HG03442 (cell line): ENCODE results near the gene DLG4.
A peak's percentile ranks its signal among the peaks of the same experiment; 100 is the strongest.

ENCODE experiments used
- ATAC-seq: cut with Tn5 transposase; IDR thresholded peaks from one replicate; pipeline ENCODE4 v1.9.1; 2021; ENCODE audit warnings: mild to moderate bottlenecking, moderate library complexity; ENCODE audit not compliant: unreplicated experiment

DLG4 gene

DNA sequence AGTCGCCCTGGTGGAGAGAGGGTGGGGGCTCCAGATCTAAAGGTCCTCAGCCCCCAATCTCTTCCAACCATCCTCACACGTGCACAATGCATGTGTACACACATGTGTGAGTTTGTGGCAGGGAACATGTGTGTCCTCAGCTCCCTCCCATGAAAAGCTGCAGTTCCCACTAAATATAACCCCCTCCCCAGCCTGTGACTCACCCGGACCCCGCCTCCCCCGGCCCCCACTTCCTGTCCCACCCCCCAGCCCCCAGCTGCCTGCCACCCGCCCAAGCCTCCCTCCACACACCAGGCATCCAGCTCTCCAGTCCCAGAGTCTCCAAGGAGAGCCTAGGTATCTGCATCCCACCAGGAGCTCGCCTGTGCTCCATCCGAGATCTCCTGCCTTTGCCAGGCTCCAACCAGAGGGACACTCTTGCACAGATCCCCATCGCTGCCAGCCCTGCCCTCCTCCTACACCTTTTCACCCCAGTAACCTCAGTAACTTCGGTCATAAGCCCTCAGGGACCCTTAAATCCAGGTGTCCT, 3.9 kb downstream of the DLG4 start:
- ATAC-seq, result no peak

DNA sequence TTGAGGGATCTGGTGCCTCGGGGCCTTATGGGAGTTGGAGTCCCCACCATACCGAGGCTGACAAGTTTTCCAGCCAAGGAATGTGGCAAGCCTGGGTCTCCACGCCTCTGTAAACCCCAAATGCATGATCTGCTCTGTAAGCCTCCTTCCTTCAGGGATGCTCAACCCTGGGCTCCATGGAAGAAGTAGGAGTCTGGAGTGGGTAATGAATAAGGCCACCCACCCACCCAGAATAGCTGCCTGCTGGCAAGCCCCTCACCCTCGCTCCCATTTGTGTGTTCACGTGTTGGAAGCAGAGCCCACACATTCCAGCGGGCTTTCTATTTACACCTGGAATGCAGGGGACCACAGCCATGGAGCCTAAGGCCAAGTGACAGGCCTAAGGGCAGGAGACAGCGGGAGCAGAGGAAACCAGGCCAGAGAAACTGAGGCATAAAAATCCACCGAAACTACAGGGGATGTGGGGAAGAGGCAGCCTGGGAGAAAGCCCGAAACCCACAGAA, 4.4 kb downstream of the DLG4 start:
- ATAC-seq, result no peak

DNA sequence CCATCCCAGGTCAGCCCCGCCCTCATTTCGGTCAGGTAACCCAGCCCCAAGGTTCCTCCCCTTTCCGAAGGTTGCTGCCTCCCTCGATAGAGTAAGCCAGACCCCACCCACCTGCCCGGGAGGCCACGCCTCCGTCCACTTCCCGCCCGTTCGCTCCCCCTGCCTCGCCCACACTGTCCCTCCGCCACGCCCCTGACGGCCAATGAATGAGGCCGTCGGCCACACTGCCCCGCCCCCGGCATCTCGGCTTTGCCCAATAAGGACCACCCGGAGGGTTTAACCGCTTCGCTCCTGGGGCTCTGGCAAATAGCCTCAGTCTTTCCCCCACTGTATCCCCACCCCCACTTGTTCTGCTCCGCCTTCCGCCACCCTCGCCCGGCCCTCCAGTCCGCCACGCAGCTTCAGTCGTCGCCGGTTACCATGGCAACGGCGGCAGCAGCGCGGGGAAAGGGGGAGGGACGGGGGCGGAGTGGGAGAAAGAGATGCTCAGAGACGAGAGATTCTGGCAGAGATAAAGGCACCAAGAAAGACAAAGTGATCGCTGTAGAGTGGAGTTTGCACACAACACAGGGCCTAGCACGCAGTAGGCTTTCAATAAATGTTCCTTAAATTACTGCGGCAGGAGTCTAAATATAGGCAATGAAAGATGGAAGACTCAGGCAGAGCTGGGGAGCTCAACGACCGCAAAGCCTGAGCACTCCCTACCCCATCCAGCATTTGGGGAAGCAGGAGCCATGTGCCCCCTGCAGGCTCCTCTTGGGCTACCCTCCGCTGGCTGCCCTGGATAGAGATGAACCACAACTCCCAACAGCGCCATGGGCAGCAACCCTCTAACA, 5.1 kb downstream of the DLG4 start:
- ATAC-seq, result peak; percentile 70

DNA sequence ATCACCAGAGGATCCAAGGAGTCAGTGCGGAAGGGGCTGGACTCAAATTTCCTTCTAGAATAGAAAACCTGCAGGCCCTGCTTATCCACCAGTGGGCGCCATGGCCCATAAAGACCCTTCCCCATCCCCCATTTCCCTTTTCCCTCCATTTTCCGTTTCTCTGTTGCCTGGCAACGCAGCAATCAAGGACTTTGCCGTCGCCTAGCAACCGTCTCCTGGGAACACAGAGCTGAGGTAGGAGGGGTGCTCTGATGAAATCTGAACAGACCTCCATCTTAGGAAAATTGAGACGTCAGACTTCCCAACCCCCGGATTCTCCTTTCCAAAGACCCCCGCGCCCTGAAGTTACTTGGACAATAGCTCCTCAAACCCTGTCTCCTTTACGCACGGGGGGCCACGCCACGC, 5.7 kb downstream of the DLG4 start:
- no peak for ATAC-seq

DNA sequence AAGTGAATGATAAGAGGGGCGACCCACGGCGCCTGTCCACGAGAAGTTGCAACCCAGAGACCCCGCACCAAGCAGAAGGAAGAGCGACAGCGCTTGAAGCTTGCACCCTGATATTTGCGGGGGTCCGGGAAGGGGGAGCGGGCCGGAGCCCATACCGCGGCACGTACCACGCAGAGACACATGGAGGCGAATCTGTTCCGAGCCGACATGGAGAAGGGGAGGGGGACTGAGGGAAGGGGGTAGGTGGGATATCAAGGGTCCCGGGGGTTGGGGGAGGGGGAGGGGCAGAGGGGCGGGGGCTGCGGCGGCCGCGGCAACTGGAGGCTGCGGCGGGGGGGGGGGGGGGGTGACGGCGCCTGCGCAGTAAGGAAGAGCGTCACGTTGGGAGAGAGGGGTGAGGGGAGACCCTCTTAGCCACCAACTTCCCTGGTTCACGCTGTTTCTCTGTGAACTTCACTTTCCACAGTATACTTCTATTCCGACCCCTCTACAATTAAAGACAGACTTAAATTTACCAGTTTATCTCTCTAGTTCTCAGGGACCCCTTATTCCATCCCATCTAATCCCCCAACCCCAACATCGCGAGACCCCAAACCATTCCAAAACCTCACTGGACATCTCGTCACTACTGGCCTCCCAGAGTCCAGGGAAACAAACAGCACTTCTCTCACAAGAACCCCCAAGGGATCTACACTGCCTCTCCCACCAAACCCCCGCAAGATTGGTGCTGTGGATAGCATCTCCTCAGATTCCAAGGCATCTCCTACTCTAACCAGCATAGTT, 8.0 kb downstream of the DLG4 start:
- ATAC-seq, result no peak

DNA sequence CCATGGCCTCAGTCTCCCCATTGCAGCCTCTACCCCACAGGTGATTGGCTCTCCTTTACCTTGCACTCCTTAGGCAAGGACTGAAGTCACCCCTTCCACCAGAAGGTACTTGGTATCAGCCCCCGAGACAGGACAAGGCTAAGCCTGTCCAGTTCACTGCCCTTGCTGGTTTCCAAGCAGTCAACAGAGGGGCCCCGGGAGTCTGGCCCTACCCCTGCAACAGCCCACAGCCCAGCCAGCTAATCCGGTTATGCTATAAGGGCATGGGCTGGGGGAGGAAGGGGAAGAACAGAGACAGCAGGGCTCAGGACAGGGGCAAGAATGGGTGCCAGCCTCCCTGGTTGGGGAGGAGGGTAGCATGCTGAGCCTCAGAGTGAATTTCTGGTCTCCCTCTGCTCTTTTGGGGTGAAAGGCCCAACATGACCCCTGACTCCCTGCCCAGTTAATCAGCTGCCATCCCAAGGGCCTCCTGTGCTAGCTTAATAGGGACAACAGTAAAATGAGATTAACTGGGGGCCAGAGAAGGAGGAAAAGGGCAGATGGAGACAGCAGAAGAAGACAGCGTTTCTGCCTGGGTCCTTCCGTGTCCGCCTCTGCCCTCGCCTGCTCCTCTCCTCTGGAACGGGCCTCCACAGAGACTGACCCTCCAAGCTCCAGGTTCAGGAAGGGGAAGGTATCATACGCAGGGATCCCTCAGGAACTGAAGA, 10.7 kb downstream of the DLG4 start:
- ATAC-seq, result no peak

DNA sequence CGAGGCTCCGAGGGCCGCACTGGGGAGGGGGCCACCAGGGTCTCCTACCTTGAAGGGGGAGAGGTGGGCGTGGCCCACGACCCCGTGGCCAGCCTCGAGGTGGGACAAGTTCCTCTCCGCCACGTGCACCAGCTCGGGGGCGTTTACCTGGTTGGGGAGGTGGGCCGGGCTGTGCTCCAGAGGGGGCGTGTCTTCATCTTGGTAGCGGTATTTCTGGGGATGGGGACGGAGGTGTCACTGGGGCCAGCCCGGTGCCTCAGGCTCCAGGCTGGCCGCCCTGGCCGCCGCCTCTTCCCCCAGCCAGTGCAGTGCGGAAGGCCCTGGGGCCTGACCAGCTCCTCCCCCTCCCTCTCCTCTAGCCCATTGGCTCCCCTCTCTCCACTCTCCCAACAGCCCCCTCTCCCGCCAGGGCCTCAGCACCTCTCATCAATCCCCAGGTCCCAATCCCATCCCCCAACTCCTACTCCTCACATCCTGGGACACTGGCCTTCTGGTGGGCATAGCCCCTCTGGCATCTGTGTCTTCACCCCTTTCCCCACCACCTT, 11.5 kb downstream of the DLG4 start:
- no peak for ATAC-seq

DNA sequence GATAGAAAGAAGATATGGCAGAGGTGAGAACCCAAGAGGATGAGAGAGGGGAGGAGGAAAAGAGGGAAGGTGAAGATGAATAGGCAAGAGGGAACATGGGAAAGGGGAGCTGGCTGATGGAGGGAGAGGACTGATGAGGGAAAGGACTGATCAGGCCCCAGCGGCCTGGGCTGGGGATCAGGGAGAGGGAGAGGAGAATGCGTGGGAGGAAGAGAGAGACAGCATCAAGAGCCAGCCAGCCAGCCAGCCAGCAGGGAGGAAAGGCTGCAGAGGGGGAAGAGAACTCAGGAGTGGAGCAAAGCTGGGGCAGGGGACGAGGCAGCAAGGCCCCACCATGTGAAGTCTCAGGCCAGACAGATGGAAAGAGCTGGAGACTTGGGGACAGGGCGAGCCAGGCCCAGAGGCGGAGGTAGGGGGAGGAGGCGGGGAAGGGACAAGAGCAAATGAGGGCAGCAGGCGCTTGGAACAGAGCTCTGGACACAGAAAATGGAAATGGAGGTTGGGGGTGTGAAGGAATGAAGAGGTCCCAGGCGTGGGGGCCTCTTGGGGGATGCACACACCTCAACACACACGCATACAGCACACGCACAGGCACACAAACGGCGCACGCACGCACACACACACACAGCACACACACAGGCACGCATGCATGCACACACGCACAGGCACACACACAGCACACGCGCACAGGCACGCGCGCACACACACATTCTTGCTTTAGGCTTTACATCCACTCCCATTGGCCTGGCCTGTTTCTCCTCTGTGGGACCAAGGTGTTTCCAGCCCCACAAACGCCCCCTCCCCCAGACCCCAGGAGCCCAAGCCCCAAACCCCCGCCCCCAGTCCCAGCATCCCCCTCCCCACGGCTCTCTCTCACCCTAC, 12.3 kb downstream of the DLG4 start:
- no peak for ATAC-seq

DNA sequence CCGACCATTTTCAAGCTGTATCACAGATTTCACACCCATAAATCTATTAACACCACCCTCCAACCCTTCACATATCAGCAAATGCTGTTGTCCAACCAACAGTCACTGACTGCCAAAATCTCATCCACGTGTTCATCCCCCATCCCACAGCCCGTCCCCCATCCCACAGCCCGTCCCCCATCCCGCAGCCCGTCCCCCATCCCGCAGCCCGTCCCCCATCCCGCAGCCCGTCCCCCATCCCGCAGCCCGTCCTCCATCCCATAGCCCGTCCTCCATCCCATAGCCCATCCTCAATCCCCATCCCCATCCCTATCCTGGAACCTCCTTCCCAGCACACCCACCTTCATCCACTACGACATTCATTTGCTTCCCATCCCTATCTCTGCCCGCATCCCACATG, 14.1 kb downstream of the DLG4 start:
- no peak for ATAC-seq

DNA sequence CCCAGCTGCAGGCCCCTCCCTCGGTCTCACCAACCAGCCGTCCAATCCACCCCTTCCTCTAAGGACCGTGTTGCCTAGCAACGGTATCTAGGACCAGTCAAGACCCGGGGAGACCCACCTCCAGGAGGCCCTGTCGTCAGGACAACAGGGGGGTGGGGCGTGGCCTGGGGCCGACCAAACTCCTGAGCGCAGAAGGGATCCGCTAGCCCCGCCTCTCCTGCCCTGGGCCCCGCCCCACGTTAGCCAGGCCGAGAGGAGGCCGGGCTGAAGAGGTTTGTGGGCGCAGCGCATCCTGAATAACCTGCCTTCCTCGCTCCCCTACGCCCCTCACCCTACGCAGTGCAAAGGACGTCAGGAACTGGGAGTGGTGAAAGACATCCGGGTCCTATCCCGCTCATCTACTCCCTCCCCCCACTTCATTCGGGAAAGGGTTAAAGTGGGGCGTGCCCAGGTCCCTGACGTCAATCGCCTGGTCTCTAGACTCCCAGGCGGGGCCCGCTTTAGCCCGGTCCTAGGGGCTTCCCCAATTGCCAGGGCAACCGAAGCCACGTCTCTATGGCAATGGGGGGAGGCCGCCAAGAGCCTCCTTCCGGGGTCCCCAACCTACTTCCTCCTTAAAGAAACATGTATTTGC, 14.7 kb downstream of the DLG4 start:
- peak; percentile 80 for ATAC-seq

DNA sequence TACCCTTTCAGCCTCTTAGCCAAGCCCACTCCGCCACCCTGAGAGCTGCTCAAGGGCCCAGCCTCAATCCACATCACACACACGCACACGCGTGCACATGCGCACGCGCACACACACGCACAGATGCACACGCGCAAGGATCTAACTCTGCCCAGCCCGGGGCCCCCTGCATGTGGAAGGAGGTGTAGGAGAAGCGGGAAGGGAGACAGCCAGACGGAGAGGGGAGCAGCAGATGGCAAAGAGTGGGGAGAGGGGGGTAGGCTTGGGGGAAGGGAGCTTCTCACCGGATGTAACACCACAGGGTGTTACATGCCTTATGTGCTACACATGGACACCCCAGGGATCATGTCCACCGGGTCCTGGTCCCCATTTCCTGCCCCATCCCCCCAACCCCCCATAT, 15.3 kb downstream of the DLG4 start:
- ATAC-seq, result no peak

DNA sequence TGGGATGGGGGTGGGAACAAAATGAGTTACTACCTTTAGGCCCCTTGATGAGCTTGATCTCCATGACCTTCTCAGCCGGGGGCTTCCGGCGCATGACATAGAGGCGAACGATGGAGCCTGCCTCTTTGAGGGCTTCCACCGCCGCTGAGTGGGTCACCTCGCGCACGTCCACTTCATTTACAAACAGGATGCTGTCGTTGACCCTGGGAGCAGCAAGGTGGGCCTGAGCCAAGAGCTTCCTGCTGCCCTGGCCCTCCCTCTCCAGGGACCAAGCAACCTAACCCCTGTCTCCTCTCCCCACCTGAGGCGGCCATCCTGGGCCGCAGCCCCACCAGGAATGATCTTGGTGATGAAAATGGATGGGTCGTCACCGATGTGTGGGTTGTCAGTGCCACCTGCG, 16.2 kb downstream of the DLG4 start:
- no peak for ATAC-seq

DNA sequence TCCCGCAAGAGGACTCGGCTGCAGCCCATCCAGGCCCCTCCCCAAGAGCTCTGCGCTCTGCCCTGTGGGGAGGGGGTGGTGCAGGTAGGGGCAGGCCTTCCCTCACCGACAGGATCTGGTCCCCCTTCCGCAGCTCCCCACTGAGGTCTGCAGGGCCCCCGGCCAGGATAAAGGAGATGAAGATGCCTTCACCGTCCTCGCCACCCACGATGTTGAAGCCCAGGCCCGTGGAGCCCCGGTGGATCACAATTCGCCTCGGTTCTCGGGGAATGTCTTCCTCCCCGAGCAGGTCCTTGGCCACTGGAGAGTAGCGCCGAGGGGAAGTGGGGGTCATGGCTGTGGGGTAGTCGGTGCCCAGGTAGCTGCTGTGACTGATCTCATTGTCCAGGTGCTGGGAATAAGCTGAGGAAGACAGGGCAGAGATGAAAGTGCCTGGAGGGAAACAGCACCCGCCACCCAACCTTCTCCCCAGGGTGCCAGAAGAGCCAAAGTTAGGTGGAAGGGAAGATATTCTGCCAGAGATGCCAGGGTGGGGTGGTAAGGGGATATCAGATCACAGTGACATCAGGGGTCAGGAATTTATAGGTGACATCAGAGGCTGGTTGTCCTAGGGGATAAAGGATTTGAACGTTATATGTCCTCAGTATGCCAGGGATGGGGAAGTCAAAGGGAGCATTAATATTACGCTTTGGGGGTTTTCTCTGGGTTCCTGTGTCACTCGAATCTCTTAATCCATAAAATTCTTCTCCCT, 22.8 kb downstream of the DLG4 start:
- ATAC-seq, result no peak

DNA sequence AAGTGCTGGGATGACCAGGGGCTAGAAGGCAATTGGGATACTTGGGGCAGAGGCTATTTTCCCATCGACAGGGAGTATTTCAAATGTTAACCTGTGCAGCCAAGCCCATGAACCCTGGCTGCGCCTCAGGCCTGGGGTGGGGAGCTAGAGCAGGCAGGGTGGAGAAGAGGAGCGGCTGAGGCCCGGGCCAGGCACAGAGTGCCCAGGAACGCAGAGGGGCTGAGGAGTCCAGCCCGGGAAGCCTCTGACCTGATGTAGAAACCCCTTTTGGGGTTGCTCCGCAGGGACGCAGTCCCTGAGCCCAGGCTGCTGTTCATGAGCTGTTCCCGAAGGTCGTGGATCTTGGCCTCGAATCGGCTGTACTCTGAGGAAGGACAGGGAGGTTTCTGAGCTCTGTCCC, 23.7 kb downstream of the DLG4 start:
- no peak for ATAC-seq

DNA sequence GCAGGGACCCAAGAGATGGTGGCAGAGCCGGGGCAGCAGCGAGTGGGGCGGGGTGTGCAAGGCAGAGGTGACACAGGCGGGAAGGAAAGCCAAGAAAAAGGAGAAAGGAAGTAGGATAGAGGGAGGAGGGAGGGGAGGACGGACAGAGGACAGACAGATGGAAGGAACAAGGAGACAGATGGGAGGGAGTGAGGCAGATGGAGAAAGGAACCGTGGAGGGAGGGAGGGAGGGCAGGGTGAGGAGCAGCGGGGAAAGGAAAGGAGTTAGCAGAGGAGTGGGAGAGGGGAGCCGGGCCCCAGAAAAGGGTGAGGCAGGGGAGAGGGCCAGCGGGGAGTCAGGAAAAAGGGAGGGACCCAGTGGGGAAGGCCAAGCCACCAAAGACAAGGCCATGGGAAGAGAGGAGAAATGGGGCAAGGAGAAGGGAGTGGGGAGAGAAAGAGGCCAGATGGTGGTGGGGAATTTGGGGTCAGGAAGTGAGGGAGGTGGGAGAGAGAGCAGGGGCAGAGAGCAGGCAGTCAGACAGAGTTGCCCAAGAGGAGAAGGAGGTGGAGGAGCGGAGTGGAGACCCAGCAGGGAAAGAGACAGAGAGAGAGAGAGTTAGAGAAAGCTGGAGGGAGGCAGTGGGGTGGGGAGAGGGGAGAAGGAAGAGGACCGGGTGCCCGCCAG, 27.2 kb downstream of the DLG4 start:
- no peak for ATAC-seq

DNA sequence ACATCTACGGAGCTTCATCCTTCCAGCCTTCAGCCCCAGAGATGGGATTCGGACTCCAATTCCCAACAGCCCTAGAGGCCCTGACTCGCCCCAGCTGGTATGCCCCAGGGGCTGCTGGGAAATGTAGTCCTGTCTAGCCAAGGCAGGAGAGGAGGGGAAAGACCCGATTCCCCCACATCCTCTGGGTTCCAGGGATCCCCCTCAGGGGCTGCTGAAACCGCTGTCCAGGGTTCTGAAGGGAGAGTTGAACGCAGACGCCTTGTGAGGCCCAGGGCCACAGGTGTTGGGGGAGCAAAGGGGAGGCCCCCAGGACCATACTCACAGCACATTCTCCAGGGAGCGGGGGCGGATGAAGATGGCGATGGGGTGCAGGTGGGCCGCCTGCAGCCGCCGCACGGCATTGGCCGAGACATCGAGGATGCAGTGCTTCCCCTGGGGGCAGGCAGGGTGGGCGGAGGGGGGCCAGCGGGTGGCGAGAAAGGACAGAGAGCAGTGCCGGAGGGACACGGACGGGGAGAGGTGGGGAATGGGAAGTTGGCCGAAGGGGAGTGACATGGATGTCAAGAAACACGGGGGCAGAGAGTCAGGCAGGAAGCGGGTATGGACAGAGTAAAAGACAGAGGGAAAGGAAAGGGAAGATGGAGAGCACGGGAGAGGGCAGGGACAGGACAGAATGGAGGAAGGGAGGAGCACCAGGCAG, 27.9 kb downstream of the DLG4 start:
- no peak for ATAC-seq

DNA sequence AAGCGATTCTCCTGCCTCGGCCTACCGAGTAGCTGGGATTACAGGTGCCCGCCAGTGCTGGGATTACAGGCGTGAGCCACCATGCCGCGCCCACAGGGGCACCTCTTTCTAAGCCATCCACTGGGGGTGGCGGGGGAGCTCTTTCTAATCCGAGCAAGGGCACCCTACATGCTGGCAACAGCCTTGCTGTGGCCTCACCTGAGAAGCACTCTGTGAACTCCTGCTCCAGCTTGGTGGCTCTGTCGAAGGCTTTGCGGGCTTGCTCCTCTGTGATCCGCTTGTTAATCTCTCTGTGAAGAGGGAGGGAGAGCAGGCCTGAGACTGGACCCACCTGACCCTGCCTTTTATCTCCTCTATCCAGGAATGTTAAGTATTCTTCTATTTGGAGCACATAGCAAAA, 28.6 kb downstream of the DLG4 start:
- ATAC-seq, result no peak
